Eye (tissue), 1 donor: ENCODE results near the gene ITIH1.

Experiments
- DNase-seq: peaks from one replicate; pipeline ENCODE4 v3.0.0-alpha.2; 2015

The ITIH1 gene

DNA sequence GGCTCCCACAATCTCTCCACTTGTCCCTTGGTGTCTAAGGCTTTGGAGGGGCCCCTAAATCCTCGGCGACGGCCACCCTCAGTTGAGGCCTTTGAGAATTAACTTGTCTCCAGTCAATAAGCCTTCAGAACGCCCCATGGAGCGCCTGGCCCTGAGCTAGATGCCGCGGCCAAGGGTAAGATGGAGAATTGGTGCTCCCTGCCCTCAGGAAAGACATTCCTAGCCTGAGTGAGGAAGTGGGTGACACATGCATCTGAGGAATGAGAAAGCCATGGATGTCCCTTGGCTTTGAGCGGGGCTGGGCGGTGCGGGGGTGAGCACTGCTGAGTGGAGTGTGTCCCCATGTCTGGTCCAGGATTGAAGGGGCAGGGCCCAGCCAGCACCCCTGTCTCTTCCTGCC, 39.8 kb downstream of the ITIH1 start:
- DNase-seq = no peak

DNA sequence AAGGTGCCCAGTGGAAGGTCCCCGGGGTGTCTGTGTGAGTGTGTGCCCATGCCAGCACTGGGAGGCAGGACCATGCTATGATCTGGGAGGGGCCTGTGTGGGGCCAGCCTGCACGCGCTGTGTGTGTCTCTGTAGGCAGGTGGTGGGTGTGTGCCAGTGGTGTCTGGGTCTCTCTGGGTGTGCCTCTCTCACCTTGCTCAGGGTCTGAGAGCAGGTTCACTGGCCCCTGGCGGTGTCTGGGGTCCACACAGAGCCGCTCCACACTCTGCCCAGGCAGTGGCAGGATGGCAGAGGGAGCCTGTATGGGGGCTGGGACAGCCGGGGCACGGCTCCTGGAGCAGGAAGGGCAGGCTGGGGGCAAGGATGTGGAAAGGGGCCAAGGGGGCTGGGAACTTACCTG, 40.5 kb downstream of the ITIH1 start:
- DNase-seq = no peak

DNA sequence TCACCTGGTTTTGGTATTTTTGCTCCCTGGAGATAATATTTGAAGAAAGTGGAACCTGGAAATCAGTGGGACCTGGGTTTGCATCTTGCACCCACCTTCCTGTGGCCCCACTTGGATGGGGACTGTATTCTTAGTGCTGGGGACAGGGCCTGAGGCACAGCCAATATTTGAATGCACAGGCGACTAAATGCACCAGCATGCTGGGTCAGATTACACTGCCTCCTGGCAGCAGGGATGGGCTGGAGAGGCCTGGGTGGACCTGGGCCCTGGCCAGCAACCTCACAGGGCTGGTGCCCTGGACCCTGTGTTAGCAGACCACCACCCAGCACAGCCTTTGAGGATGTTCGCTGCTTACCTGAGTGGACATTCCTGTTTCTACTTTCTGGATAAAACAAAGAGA, 42.5 kb downstream of the ITIH1 start:
- no peak for DNase-seq

DNA sequence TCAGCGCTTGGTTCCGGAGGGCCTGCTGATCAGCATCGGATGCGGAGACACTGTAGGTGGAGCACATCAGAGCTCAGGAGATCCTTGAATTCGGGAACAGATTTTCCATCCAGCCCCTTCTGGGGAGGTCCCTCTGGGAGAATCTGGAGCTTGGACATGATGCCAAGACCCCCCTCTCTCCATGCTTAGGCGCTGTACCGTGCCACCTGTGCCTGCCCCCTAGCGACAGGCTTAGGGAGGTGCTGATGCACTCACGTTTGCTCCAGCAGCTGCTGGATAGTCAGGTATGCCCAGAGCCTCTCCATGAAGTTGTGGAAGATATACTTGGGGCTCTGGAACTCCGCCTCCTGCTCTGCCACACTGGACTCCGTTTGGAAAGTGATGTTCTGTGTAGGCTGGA, 43.3 kb downstream of the ITIH1 start:
- peak; percentile 63 for DNase-seq

DNA sequence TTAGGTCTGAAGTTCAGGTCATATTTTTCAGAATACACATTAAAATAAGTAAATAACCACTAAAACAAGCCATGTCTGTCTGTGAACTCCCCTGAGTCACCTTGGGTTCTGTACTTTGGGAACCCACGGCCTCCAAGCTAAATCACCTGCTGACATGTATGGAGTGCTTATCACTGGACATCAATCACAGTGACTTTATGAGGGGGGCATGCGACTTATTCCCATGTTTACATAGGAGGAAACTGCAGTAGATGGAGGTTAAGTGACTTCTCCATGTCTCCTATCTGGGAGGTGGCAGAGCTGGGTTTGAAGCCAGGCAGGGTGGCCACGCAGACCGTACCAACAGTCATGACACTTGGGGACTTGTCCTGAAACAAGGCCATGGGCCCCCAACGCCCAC, 45.0 kb downstream of the ITIH1 start:
- no peak for DNase-seq

DNA sequence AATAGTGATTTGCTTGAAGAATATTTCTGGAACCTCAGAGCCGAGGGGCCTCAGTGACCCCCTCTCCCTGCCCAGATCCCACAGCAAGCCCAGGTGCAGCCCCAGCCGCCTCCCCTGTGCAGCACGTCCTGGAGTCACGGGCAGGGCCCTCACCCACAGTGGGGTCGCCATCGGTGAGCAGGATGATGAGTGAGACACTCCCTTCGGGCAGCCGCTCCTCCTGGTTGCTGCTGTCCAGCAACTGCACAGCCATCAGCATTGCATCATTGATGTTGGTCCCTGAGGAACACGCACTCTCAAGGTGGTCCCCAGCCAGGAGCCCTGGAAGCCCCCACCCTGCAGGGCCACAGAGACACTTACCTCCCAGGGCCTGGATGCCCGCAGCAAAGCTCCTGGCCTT, 46.6 kb downstream of the ITIH1 start:
- no peak for DNase-seq

DNA sequence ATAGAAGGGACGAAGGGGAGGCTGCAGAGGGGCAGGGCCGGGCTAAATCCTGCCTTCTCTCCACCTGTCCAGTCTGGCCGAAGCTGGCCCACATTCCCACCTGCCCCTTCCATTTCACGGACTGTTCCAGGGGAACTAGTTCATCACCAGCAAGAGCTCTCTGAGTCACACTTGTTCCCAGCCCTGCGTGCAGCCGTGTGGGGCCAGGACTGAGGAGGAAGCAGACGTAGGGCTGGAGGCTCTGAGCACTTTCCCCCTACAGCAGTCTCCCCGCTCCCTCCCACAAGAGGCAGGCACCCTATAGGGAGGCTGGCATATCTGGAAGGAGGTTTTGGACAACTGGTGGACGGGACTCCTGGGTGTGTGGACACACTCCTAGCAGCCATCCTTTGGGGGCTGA, 50.0 kb downstream of the ITIH1 start:
- DNase-seq = no peak

DNA sequence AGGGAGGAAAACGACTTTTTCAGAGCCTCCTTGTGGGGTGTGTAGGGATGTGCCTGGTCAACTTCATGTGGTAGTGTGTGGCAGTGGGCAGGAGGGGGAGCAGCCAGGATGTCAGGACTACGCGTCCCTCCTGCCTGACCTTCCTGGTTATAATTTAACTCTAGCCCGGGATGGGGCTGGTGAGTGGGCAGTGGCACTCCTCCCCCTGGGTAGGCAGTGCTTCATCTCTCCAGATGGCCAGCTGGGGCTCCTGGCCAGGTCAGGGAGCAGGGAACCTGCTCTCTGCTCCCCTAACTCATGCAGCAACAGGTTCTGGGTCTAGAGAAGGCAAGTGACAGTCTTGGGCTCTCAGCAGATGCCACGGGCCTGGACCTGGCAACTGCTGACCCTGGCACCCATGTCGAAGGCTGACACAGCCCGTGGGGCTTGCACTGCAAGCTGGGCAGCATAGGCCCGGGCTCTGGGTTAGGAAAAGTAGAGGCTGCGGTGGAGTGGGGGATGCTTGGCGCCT, 50.5 kb downstream of the ITIH1 start:
- DNase-seq = no peak

DNA sequence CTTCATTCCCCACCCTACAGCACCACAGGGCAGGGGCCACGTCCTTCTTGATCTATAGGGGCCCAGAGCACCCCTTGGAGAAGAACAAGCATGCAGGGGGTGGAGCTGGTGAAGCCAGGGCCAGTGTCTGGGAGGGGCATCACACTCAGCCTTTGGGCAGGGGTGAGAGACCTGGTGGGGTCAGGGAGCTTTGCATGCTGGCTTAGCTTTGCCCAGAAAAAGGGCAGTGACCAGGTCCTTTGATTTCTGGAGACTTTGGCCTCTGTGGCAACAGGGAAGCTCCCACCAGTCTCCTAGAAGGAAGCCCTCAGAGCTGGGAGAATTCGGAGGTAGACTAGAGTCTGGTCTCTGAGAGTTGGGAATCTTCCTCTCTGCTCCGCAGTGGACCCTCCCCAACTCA, 52.1 kb downstream of the ITIH1 start:
- no peak for DNase-seq

DNA sequence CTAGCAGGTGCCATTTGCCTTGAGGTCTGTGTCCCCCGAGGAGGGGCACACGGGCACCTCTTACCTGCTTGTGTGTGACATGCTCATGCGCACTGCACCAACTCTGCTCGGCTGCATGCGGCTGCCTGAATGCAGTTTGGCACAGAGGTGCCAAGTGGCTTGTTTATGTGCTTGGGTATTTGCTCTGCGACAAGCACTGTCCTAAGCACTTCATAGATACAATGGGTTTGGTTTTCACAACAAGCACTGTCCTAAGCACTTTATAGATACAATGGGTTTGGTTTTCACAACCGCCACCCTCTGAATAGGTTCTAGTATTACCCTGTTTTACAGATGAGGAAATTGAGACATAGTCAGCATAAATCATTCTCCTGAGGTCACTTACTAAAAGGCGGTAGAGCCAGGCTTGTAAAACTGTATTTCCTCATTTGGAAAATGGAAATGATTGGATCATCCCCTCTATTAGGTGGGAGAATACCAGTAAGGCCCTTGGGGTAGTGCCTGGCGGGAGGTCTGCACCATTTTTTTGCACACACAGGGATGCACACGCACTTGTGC, 52.6 kb downstream of the ITIH1 start:
- no peak for DNase-seq

DNA sequence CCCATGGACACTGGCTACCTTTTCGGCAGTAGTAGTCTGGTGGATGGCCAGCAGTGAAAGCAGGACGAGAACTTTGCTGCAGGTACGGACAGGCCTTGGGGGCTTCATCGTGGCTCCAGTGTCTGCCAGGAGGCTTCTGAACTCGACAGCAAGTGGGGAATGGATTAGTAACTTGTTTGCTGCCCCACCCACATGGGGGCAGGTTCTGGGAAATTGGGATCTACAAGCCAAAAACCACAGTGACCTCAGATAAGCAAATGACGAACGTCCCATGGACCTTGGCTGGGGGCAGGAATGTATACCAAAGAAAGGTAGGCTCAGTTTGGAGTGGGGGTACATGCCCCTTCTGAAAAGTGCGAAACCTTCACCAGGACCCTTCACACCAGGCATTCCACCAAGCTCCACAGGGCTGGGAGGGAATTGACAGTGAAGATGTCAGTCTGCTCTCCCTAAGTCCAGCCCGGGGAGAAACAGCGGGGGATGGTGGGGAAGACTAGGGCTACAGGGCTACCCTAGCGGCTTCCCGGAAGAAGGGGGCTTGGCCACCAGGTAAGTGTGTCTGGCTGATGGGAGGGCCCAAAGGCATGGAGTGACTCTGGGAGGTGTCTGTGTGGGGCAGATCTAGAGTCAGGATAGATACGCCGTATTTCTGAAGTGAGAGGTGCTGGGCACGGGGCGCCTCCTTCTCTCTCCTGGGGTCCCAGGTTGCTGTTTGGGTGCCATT, 53.3 kb downstream of the ITIH1 start, which contains the start of gene ITIH4:
Gene ITIH4 (minus strand): TSS at position 138 of the 724 bp plus-strand sequence. CDS start 30 bp downstream, at position 108.
- DNase-seq = no peak

DNA sequence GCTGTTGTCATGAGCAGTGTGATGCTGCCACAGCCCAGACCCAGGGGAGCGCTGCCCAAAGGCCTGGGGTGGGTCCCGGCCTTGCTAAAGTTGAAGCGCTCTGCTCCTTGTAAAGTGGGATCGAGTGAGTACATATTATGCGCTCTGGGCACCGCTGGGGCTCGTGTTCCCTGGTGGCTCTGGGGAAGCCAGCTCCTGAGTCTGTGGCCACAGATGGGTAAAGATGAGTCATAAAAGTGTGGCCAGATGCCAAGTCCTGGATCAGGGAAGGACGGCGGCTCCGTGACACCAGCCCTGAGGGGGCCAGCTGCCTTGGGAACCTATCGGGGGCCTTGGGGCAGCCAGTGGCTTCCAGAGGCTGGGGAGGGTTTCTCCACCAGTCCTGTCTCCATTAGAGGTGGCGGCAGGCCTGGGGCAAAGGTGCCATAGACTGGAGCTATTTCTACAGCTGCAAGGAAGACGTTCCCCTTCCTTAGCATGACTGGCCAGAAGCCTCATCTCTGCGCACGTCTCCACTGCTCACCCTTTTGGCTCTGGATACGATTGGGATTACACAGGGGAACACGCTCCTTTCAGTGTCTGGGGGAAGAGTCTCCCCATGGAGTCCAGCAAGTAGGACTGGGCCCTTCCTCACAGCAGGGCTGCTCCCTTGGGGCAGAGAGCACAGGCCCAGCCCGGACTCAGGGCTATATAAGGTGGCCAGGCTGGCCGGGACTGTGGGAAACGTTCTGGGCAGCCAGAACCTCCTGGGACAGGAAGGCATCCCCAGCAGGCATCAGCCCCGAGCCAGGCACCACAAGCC, 54.3 kb downstream of the ITIH1 start:
- no peak for DNase-seq

DNA sequence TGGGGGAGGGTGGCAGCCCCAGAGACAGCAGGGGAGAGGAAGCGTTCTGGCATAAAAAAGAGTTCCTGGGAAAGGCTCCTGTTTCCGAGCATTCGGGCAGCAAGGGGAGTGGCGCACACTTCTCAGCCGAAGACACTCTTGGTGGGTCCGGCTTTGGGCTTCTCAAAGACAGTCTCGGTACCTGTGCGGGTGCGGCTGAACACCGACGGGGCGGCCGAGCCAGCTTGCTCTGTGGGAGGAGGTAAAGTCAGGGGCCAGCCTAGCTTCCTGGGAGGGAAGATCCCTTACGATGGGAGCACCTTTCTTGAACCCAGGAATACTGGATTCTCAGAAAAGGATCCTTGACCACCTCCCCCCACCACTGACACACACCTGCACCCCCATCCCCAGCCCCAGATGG, 55.8 kb downstream of the ITIH1 start:
- DNase-seq = no peak

DNA sequence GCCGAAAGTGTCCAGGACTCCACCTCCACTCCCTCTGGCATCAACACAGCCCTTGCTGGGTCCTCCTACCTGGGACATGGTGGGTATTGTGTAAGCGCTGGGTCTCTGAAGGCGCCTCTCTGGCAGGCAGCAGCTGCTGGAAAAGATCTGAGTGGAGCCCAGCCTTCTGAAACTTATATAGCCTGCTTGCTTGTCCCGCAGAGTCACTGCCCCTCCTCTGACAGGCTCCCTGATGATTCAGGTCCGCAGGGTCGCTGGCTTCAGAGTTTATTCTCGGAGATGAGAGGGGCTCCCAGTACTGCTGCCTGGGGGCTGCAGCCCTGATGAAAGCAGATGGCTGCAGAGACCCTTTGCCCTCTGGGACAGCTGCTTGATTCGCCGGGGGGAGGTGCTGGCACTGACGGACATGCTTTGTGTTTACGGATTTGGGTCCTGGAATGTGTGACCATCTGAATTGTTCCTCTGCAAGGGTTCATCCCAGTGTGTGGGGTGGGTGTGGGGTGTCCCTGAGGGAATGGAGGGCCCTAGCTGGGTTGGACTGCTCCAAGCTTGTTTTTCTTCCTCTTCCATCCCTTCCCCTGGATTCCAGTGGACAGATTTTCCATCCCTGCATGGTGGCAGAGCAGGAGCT, 57.6 kb downstream of the ITIH1 start, which contains the start of gene MUSTN1:
Gene MUSTN1 (minus strand): TSS at position 149 of the 631 bp plus-strand sequence. CDS start 71 bp downstream, at position 78.
- DNase-seq = peak; percentile 86

DNA sequence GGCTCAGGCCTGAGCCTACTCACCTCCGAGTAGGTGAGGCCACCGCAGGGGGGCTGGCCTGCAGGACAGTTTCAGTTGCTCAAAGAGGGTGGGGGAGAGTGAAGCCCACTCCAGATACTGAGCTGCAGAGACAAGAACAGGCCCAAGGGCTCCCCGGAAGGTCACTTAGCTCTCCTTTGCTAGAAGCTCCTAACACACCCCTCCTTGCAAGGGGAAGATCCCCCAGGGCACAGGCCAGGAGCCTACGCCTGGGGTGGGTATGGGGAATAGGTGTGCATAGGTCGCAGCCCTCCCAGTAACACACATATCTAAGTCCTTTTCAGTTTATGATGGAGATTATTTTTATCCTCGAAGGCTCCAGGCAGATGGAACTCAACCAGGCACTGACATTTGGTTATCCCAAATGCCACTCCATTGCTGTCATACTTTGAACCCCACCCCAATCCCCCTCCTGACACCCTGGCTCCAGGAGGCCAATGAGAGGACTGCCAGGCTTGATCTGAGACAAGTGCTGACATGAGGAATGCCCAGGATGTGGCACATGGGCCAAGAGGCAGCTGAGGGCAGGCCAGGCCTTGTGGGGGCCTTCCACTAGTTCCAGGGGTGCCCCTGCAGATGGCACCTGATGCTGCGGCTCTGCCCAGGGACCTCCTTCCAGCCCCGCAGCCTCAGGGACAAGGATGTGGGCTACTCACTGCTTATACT, 58.5 kb downstream of the ITIH1 start:
- DNase-seq = no peak

DNA sequence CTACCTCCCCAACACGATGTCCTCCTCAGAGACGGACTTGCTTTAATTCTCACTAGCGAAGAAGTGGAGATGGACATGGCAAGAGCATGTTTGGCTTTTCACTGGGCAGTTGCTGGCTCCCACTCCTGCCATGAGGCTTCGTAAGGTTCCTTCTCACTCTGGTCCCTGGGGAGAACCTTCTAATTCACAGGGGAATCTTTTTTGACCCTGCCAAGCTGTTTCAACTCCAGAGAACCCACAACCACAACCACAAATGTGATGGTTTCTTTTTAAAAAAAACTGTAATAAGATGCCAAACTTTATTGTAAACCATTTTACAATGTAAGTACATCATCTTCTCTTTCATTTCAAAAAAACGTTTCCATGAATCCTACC, 59.1 kb downstream of the ITIH1 start:
- no peak for DNase-seq

DNA sequence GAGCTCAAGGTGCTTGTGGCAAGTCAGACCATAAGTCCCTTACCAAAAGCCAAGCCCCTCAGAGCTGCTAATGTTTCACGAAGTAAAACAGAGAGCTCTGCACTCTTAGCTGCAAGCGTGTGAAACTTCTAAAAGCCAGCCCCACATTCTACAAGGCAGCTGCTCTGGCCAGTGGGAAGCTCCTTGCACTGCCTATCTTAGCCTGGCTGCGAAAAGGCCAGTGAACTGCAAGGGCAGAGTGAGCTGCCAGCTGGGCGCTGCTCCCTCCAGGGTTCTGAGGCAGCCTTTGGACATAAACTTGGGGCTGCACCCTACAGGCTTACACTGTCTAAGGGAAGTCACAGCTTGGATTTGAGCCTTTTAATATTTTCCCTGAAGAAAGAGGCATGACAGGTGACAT, 59.6 kb downstream of the ITIH1 start:
- no peak for DNase-seq

DNA sequence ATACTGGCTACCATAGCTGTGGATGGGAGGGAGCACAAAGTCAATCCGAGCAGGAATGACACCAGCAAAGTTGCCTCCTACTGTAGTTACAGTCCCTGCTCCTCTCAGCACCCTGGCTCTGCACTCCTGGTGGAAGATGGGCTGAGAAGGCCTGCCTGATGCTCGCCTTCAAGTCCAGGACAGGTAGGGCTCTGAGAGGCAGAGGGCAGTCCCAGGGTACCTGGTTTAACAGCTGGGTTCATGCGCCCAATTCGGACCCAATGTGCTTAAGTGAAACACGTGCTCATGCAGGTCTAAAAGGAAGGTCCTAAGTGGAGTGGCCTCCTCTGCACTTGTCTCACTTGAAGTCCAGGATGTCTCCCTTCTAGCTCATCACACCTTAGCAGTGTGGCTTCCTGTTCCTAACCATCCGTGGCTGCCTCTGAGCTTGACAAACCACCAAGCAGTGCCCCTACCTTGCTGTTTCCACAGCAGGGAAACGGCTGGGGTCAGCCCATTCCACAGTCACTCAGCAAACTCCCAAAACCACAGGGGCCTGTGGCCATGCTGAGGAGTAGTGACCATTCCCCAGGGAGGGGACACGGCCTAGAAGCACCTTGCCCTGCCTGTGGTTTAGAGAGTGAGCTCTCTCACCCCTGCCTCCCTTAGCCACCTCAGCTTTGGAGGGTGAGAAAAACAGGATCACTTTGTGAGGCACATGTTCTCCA, 61.3 kb downstream of the ITIH1 start:
- no peak for DNase-seq

DNA sequence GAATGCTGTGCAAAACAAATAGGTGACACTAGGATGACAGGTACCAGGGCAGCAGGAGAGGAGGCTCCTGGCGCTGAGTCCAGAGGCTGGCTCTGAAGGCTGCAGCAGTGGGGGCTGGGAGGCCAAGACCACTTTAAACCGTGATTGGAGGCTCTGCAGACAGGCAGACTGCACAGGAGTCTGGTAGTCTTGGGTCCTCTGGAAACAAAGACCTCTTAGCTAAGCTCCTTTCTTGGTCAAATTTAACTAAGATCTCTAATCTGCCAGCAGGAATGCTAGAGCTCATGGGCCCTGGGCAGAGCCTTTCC, 61.8 kb downstream of the ITIH1 start:
- DNase-seq = no peak

DNA sequence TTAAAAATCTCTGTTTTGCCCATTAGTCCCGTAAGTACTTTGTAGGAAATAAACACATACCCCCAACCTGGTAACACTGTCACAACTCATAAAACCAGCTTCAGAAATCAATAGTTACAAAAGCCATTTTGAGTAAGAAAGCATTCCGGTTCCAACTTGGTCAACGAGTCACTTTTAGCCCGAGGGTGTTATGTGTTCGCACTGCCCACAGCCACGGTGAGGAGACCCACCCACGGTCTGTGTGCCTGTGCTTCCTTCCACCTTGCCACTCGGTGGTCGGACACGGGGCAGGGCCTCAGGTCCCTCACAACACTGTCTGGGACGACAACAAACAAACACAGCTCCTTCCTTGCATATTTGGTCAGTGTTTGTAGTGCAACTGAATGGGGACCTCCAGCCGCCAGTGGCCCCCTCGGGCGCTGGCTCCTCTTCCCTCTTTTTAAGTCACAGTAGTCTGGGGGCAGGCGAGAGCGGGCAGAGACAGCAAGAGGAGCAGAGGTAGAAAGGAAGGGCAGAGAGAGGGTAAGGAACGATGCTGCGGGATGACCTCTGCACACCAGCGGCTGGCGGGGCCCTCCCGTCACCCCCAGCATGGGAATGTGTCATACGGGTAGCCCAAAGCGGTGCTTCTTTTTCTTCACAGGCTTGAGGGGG, 62.6 kb downstream of the ITIH1 start:
- no peak for DNase-seq

DNA sequence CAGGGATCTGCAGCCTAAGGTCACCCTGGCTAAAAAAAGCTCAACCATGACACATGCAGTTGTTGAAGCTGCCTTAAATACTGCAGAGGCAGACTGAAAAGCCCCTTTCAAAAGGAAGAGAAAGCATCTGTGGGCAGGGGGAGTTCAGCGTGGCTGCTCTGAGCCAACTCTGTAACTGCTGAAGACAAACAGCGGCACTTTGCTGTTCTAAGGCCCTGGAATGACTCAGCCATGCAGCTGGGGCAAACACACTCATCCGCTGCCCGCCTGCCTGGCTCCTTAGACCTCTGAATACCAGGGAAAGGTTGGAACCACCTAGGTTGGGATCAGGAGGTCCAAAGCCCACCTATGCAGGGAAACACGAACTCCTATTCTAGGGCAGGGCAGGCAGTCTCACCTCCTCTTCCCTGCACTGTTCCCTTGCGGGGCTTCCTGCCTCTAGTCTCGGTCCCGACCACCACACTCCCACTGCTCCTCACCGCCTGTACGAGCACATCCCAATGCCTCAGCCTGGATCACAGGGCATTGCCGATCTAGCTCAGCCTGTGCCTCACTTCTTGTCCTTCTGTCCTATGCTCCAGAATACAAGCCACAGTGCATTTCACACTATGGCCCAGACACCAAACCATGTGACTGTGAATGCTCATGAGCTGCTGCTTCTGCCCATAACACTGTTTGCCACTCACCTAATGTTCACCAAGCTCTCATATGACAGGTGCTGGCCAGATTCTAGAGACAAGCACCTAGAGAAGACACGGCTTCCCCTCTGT, 64.0 kb downstream of the ITIH1 start:
- no peak for DNase-seq
